Heart left ventricle (tissue), 13 donors: ENCODE measurements around the gene B4GALNT4.

Experiments
- CTCF ChIP-seq, 12 donors: fragments of 200-600 bp; sonication (generic) in 4 of 12; IDR thresholded peaks; one replicate each; pipeline versions ENCODE4 v1.5.0 to v1.8.0; 2018 to 2022; ENCODE audit warnings: antibody characterized with exemption in 12 of 12, mild to moderate bottlenecking in 5 of 12
- POLR2A ChIP-seq, 2 donors: fragments of 450-650 bp; IDR thresholded peaks; one replicate each; pipeline ENCODE4 v1.6.1; 2017; ENCODE audit warnings: antibody characterized with exemption in 2 of 2, mild to moderate bottlenecking in 2 of 2, moderate library complexity in 2 of 2
- donor health status: ischemic (EF 13 %, LVEDD 7.1; RV severe dilation, severe dysfunction).
- donor health status: DM: no; HTN: yes; CAD: no.
- donor health status: DM: no; HTN: no; CAD: no.
- donor health status: ischemic (EF 25% LVEDD 6.9; RV normal size, moderate dysfunction).
- donor health status: ischemic (EF 25% LVEDD 5.7; RV mildly dilated, moderate dysfunction).
- donor health status: ischemic (EF 35%, LVEDD 5.7; RV mildly dilated, moderate dysfunction).
- donor health status: nonischemic (EF 11% LVEDD 7.7; RV severe dilation, severe dysfunction).
- donor health status: DM: yes; HTN: yes; CAD: no.
- donor health status: PGD.
- donor health status: ischemic (EF 29% LVEDD 5.4; RV normal size, mild dysfunction).
- donor health status: nonischemic (EF 23%, LVEDD 6.1; RV moderate dilation, normal function).

DNA sequence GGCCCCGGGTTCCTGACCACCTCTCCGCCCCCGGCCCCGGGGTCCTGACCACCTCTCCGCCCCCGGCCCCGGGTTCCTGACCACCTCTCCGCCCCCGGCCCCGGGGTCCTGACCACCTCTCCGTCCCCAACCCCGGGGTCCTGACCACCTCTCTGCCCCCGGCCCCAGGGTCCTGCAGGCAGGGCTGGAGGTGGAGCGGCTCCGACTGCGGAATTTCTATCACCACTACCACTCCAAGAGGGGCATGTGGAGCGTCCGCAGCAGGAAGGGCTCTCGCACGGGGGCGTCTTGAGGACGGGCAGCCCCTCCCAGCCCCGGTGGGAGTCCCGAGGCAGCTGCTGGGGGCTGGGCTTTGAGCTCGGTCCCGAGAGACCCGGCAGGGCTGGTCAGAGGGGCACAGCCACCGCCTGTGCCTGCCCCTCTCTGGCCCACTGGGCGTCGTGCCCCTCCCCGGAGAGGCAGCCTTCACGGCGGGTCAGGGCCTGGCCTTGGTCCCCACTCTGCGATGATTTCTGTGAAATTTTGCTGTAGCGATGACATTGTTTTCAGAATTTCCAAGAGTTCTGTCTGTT is 12.3 kb downstream of the B4GALNT4 start:
- TF ChIP-seq CTCF (IDR thresholded peaks at IDR 0.05), result no peak
- no peak for TF ChIP-seq POLR2A (IDR thresholded peaks at IDR 0.05)
